ENCODE measurements around the gene CYP2J2.
"Not testable (repeated sequence)": the region's sequence is repeated elsewhere in the genome, so short reads cannot be mapped to it uniquely, and the experiment has no call there.

The CYP2J2 gene

GRCh38 chr1:59857679-59858354 is 68.8 kb downstream of the CYP2J2 start:
- no peak for DNase-seq

DNA sequence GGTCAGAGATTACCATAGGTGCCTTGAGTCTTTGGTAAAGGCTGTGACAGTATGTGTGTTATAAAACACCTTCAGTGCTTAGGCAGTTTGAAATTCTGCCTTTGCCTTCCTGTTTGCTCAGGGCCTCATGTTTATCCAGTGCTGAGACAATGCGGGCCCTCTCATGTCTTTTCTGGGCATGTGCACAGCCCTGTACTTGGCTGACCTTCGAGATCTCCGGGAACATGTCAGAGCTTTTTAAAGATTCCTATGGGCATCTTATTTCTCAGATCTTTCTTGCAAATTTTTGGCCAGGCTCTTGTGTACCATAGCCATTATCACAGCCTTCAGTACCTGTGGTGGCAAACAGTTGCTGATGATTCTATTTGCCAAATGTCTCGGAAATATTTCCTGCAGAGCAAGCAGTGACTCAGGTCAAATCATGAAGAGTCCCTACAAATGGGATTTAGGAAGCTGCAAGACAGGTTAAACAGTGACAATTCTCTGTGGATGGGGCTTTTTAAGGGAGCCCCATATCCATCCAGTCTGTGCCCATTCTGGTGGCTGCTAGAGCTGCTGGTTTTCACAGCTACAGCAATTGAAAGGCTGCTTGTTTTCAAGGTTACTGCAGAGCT is 69.7 kb downstream of the CYP2J2 start:
- no peak for DNase-seq

DNA sequence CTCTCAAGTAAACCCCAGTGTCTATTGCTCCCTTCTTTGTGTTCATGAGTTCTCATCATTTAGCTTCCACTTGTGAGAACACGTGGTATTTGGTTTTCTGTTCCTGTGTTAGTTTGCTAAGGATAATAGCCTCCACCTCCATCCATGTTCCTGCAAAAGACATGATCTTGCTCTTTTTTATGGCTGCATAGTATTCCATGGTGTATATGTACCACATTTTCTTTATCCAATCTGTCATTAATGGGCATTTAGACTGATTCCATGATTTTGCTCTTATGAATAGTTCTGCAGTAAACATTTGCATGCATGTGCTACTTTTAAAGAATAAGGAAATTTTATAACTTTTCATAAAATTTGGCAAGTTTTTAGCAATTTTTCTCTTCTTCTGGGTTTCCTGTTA is 71.3 kb downstream of the CYP2J2 start:
- DNase-seq: not testable (repeated sequence)

DNA sequence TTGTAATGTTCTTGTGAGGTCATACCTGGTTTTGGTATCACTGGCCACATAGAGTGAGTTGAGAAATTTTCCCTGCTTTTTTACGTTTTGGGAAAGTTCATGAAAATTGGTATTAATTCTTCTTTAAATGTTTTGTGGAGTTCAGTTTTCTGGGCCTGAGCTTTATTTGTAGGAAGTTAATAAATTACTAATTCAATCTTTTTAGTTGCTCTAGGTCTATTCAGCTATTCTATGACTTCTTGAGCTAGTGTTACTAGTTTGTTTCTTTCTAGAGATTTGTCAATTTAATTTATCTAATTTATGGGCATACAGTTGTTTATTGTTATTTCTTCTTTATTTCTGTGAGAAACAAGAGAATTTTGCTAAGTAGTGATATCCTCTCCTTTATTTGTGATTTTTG is 74.5 kb downstream of the CYP2J2 start:
- DNase-seq: no peak

- DNase-seq: no peak
Observed at GRCh38 chr1:59846895-59847282, 79.7 kb downstream of the CYP2J2 start.

GRCh38 chr1:59846209-59846894 is 80.2 kb downstream of the CYP2J2 start:
- DNase-seq: no peak

- DNase-seq: no peak
Observed at GRCh38 chr1:59845091-59845490, 81.5 kb downstream of the CYP2J2 start.

Measured in effector CD8-positive, alpha-beta T cell (primary cell).